Neural progenitor cell (in vitro differentiated cells): ENCODE results near the gene KIF26B. TPM values are rescaled to one million over a fixed set of nuclear protein-coding genes. Genes with fewer than 3 reads are reported as not detected.

Source experiments
- DNase-seq: peaks from one replicate; pipeline ENCODE4 v3.0.0-alpha.2; 2016; ENCODE audit warnings: low spot score
- H2AFZ ChIP-seq: fragments of 200-600 bp; sonication (generic); replicated peaks from 2 replicates; pipeline ENCODE4 v1.6.1; 2016; ENCODE audit warnings: antibody characterized with exemption
- H3F3A ChIP-seq: fragments of 200-600 bp; sonication (generic); 2 replicates; pipeline ENCODE4 v1.6.1; 2016; ENCODE audit warnings: antibody characterized with exemption, low read depth
- H3K27ac ChIP-seq: fragments of 200-600 bp; sonication (generic); 2 replicates; pipeline ENCODE4 v1.5.1; 2016; ENCODE audit warnings: mild to moderate bottlenecking
- H3K27me3 ChIP-seq: fragments of 200-600 bp; sonication (generic); 2 replicates; pipeline ENCODE4 v1.6.1; 2016; ENCODE audit warnings: mild to moderate bottlenecking, moderate library complexity
- H3K36me3 ChIP-seq: fragments of 200-600 bp; sonication (generic); 2 replicates; pipeline ENCODE4 v1.5.1; 2016
- H3K4me1 ChIP-seq: fragments of 200-600 bp; sonication (generic); 2 replicates; pipeline ENCODE4 v1.6.1; 2016; ENCODE audit warnings: mixed run types
- H3K4me2 ChIP-seq: fragments of 200-600 bp; sonication (generic); 2 replicates; pipeline ENCODE4 v1.6.1; 2016
- H3K4me3 ChIP-seq: fragments of 200-600 bp; sonication (generic); 2 replicates; pipeline ENCODE4 v1.5.1; 2016
- H3K79me2 ChIP-seq: fragments of 200-600 bp; sonication (generic); 2 replicates; pipeline ENCODE4 v1.6.1; 2016; ENCODE audit warnings: low read depth
- H3K9ac ChIP-seq: fragments of 200-600 bp; sonication (generic); 2 replicates; pipeline ENCODE4 v1.6.1; 2016
- H3K9me3 ChIP-seq: fragments of 200-600 bp; sonication (generic); 2 replicates; pipeline ENCODE4 v1.5.1; 2016; ENCODE audit warnings: low read depth
- H4K20me1 ChIP-seq: fragments of 200-600 bp; sonication (generic); 2 replicates; pipeline ENCODE4 v1.6.1; 2016; ENCODE audit warnings: low read depth
- H3K27ac Mint-ChIP-seq: 3 replicates; pipeline ENCODE4 v1.8.0; 2021; ENCODE audit warnings: mixed read lengths
- H3K27me3 Mint-ChIP-seq: 2 replicates; pipeline ENCODE4 v1.8.0; 2022; ENCODE audit warnings: low read depth, mild to moderate bottlenecking, inconsistent platforms, moderate library complexity, mixed read lengths; ENCODE audit not compliant: insufficient read depth
- H3K36me3 Mint-ChIP-seq: 3 replicates; pipeline ENCODE4 v1.8.0; 2021; ENCODE audit warnings: mixed read lengths
- H3K4me1 Mint-ChIP-seq: 3 replicates; pipeline ENCODE4 v1.8.0; 2021; ENCODE audit warnings: mixed read lengths
- H3K4me3 Mint-ChIP-seq: 3 replicates; pipeline ENCODE4 v1.8.0; 2021; ENCODE audit warnings: mild to moderate bottlenecking, moderate library complexity, mixed read lengths
- H3K9me3 Mint-ChIP-seq: 3 replicates; pipeline ENCODE4 v1.8.0; 2020; ENCODE audit warnings: mixed read lengths
- EZH2 ChIP-seq: fragments of 200-600 bp; sonication (generic); IDR thresholded peaks from 2 replicates; pipeline ENCODE4 v1.6.1; 2017; ENCODE audit warnings: antibody characterized with exemption, mild to moderate bottlenecking, moderate library complexity
- EZH2phosphoT487 ChIP-seq: fragments of 200-600 bp; sonication (generic); IDR thresholded peaks from 2 replicates; pipeline ENCODE4 v1.6.1; 2017; ENCODE audit warnings: antibody characterized with exemption
- total RNA-seq: library from RNA; depleted of rRNA; stranded (reverse); fragments of >200 nt; gene quantifications from 2 replicates; pipeline ENCODE4 v1.2.3, GENCODE V29; 2015; ENCODE audit warnings: low replicate concordance
- TF ChIP-seq, protein P1 (sequence below): fragments of 200-600 bp; sonication (generic); IDR thresholded peaks from 2 replicates; pipeline ENCODE4 v1.5.1; 2017; ENCODE audit warnings: antibody characterized with exemption, mild to moderate bottlenecking

KIF26B gene
- total RNA-seq, 1 donor from 2014 or later = 0.47 TPM

DNA sequence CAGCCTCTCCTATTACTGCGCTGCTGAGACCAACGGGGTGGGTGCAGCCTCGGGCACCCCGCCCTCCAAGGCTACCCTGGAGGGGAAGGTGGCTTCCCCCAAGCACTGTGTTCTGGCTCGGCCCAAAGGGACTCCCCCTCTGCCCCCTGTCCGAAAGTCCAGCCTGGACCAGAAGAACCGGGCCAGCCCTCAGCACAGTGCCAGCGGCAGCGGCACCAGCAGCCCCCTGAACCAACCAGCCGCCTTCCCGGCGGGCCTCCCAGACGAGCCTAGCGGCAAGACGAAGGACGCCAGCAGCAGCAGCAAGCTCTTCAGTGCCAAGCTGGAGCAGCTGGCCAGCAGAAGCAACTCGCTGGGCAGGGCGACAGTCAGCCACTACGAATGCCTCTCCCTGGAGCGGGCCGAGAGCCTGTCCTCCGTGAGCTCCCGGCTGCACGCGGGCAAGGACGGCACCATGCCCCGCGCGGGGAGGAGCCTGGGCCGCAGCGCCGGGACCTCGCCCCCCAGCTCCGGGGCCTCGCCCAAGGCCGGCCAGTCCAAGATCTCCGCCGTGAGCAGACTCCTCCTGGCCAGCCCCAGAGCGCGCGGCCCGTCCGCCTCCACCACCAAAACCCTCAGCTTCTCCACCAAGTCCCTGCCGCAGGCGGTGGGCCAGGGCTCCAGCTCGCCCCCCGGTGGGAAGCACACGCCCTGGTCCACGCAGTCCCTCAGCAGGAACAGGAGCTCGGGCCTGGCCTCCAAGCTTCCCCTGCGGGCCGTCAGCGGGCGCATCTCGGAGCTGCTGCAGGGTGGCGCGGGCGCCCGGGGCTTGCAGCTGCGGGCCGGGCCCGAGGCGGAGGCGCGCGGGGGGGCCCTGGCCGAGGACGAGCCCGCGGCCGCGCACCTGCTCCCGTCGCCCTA lies 533.1 kb downstream of the KIF26B start:
- H3K4me2 ChIP-seq = peak overlapping the region; percentile 42
- peak; percentile 35 for DNase-seq
- no peaks in the 10 kb centered on the region for H3K9me3 Mint-ChIP-seq

DNA sequence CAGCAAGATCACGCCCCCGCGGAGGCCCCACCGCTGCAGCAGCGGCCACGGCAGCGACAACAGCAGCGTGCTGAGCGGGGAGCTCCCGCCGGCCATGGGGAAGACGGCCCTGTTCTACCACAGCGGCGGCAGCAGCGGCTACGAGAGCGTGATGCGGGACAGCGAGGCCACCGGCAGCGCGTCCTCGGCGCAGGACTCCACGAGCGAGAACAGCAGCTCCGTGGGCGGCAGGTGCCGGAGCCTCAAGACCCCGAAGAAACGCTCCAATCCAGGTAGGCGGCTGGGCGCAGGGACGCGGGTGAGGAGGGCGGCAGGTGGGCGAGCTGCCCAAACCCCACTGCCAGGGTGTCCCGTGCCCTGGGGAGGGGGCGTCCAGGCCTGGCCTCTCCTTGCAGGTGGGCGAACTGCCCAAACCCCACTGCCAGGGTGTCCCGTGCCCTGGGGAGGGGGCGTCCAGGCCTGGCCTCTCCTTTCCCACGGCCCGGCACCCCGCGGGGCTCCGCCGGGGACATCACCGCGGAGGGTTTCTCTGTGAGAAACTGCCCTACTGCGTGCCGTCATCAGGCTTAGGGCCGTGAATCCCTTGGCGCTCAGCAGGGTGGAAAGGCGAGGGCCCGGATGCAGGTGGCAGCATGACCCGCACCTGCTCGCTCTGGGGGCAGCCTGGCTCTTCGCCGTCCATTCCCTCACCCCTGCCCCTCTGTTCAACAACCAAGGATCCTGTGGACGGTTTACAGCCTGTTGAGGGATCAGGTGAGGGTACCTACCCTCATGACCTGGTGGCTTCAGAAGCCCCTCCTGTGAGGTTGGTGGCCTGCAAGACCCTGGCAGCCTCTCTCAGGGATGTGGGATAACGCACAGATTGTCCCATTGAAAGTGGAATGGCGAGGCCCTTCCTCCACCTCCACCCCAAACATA lies 534.0 kb downstream of the KIF26B start:
- H4K20me1 ChIP-seq = no peaks in the 10 kb centered on the region
- Mint-ChIP-seq H3K9me3 (no peaks in the 10 kb centered on the region), H3K36me3 (no peaks in the 10 kb centered on the region), H3K4me1 (peaks cover 8% of the 10 kb centered on the region), H3K27ac (no peak overlapping the region), H3K27me3 (peaks cover 11% of the 10 kb centered on the region), H3K4me3 (no peak overlapping the region)
- no peak overlapping the region for H2AFZ ChIP-seq
- no peaks in the 10 kb centered on the region for H3K79me2 ChIP-seq
- no peak overlapping the region for H3K9ac ChIP-seq
- no peak overlapping the region for H3K4me3 ChIP-seq
- no peaks in the 10 kb centered on the region for H3K9me3 ChIP-seq
- H3K27ac ChIP-seq = no peak overlapping the region
- peaks cover 4% of the 10 kb centered on the region for H3K27me3 ChIP-seq
- DNase-seq = no peak
- H3K4me2 ChIP-seq = no peak overlapping the region
- no peaks in the 10 kb centered on the region for H3F3A ChIP-seq
- H3K4me1 ChIP-seq = no peaks in the 10 kb centered on the region
- TF ChIP-seq, protein P1, sequence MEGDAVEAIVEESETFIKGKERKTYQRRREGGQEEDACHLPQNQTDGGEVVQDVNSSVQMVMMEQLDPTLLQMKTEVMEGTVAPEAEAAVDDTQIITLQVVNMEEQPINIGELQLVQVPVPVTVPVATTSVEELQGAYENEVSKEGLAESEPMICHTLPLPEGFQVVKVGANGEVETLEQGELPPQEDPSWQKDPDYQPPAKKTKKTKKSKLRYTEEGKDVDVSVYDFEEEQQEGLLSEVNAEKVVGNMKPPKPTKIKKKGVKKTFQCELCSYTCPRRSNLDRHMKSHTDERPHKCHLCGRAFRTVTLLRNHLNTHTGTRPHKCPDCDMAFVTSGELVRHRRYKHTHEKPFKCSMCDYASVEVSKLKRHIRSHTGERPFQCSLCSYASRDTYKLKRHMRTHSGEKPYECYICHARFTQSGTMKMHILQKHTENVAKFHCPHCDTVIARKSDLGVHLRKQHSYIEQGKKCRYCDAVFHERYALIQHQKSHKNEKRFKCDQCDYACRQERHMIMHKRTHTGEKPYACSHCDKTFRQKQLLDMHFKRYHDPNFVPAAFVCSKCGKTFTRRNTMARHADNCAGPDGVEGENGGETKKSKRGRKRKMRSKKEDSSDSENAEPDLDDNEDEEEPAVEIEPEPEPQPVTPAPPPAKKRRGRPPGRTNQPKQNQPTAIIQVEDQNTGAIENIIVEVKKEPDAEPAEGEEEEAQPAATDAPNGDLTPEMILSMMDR = no peak
- TF ChIP-seq EZH2 (no peak), EZH2phosphoT487 (no peak)
- no peaks in the 10 kb centered on the region for H3K36me3 ChIP-seq

More for the DNA sequence above, 533.1 kb downstream of the KIF26B start:
- Histone ChIP-seq H4K20me1 (no peaks in the 10 kb centered on the region), H3F3A (no peaks in the 10 kb centered on the region), H3K4me3 (no peak overlapping the region), H3K27me3 (peaks cover 4% of the 10 kb centered on the region), H3K36me3 (no peaks in the 10 kb centered on the region), H3K9ac (no peak overlapping the region), H3K9me3 (no peaks in the 10 kb centered on the region), H2AFZ (peak overlapping the region; percentile 42), H3K4me1 (no peaks in the 10 kb centered on the region), H3K79me2 (no peaks in the 10 kb centered on the region), H3K27ac (no peak overlapping the region)
- H3K4me1 Mint-ChIP-seq = peaks cover 17% of the 10 kb centered on the region
- H3K4me3 Mint-ChIP-seq = no peak overlapping the region
- TF ChIP-seq EZH2 = no peak
- TF ChIP-seq, protein P1 = no peak
- no peak for TF ChIP-seq EZH2phosphoT487
- peaks cover 11% of the 10 kb centered on the region for H3K27me3 Mint-ChIP-seq
- no peaks in the 10 kb centered on the region for H3K36me3 Mint-ChIP-seq
- H3K27ac Mint-ChIP-seq = no peak overlapping the region

DNA sequence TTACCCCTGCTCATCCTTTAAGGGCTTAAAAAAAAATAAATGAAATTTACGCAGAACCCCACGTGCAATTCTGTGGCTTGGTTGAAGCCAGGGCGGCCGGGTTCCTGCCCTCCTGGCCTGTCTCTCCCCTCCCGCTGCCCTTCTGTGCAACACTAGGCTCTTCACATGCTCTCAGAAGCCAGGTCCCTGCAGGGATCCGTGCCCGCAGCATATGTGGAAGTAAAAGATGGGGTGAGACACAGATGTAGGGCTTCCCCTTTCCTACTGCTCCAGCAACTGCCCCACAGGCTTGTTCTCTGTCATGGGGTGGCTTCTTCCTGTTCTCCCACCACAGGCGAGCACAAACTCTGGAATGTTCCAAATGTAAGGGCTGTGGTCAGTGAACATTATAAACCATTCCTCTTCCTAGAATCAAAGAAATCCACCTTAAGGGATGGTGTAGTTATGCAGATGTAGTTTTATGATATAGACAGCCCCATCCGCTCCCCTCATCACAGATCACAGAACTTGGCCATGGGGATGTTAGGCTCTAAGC lies 535.4 kb downstream of the KIF26B start:
- H3K36me3 ChIP-seq = no peaks in the 10 kb centered on the region
- no peak overlapping the region for H3K27ac ChIP-seq
- DNase-seq = no peak
- no peaks in the 10 kb centered on the region for H3K36me3 Mint-ChIP-seq
- no peak overlapping the region for H3K27ac Mint-ChIP-seq
- no peaks in the 10 kb centered on the region for H3K9me3 Mint-ChIP-seq
- no peaks in the 10 kb centered on the region for H3K9me3 ChIP-seq
- no peaks in the 10 kb centered on the region for H3K4me1 ChIP-seq
- peaks cover 4% of the 10 kb centered on the region for H3K4me1 Mint-ChIP-seq
- H3K4me3 ChIP-seq = no peak overlapping the region
- TF ChIP-seq EZH2 = no peak
- TF ChIP-seq, protein P1 = no peak
- TF ChIP-seq EZH2phosphoT487 = no peak
- no peaks in the 10 kb centered on the region for H3K79me2 ChIP-seq
- no peak overlapping the region for H3K4me2 ChIP-seq
- H4K20me1 ChIP-seq = no peaks in the 10 kb centered on the region
- peaks cover 6% of the 10 kb centered on the region for H3K27me3 Mint-ChIP-seq
- H3F3A ChIP-seq = no peaks in the 10 kb centered on the region
- H2AFZ ChIP-seq = no peak overlapping the region
- peaks cover 4% of the 10 kb centered on the region for H3K27me3 ChIP-seq
- H3K4me3 Mint-ChIP-seq = no peak overlapping the region
- H3K9ac ChIP-seq = no peak overlapping the region
